ENCODE results near the gene DLGAP4. TPM values are rescaled to one million over a fixed set of nuclear protein-coding genes. Genes with fewer than 3 reads are reported as not detected.
A peak's percentile ranks its signal among the peaks of the same experiment; 100 is the strongest.

Gene DLGAP4
- total and polyA plus RNA-seq, 2 of the 13 experiments (the other 11 are each of a cell fraction or from before 2014, with no cell fraction given), result 15.2 to 26.7 TPM

DNA sequence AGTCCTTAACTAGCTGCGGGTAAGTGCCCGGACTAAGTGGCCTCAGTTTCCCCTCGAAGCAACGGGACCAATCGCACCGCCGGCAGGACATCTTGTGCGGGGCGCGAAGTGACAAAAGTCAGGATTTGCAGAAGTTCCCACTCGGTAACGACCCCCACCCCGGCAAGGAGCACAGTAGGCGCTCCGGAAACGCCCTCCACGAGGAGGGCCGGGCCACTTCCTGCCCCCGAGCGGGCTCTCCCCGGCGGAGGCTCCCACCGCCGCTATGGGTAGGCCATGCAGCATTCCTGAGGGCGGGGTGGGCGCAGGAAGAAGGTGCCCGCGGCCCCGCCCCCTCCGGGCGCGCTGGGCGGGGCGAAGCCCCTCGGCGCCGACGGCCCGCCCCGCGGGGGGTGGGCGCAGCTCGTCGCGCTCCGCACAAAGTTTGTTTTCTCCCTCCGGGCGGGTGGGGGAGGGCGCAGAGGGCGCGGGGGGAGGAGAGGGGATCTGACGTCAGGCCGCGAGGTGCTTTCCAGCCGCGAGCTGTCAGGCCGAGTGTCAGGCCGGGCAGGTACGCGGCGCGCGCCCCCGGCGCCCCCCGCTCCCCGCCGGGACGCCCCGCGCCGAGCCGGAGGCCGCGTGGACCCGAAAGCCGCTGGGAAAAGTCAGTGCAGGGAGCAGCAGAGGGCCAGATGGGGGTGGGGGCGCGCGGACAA, 267.1 kb downstream of the DLGAP4 start, which contains the start of gene TGIF2 (continued):
- TF ChIP-seq, protein P1, sequence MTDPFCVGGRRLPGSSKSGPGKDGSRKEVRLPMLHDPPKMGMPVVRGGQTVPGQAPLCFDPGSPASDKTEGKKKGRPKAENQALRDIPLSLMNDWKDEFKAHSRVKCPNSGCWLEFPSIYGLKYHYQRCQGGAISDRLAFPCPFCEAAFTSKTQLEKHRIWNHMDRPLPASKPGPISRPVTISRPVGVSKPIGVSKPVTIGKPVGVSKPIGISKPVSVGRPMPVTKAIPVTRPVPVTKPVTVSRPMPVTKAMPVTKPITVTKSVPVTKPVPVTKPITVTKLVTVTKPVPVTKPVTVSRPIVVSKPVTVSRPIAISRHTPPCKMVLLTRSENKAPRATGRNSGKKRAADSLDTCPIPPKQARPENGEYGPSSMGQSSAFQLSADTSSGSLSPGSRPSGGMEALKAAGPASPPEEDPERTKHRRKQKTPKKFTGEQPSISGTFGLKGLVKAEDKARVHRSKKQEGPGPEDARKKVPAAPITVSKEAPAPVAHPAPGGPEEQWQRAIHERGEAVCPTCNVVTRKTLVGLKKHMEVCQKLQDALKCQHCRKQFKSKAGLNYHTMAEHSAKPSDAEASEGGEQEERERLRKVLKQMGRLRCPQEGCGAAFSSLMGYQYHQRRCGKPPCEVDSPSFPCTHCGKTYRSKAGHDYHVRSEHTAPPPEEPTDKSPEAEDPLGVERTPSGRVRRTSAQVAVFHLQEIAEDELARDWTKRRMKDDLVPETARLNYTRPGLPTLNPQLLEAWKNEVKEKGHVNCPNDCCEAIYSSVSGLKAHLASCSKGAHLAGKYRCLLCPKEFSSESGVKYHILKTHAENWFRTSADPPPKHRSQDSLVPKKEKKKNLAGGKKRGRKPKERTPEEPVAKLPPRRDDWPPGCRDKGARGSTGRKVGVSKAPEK (CRISPR knock-in tag; IDR thresholded peaks at IDR 0.05; ENCODE audit: borderline replicate concordance), result peak; percentile 20; the same call in 1 of the 2 replicates
- TF ChIP-seq, protein P2, sequence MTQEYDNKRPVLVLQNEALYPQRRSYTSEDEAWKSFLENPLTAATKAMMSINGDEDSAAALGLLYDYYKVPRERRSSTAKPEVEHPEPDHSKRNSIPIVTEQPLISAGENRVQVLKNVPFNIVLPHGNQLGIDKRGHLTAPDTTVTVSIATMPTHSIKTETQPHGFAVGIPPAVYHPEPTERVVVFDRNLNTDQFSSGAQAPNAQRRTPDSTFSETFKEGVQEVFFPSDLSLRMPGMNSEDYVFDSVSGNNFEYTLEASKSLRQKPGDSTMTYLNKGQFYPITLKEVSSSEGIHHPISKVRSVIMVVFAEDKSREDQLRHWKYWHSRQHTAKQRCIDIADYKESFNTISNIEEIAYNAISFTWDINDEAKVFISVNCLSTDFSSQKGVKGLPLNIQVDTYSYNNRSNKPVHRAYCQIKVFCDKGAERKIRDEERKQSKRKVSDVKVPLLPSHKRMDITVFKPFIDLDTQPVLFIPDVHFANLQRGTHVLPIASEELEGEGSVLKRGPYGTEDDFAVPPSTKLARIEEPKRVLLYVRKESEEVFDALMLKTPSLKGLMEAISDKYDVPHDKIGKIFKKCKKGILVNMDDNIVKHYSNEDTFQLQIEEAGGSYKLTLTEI (CRISPR knock-in tag; conservative IDR thresholded peaks at IDR 0.05), result no peak
- TF ChIP-seq ZNF460 (CRISPR knock-in tag; IDR thresholded peaks at IDR 0.05; ENCODE audit: borderline replicate concordance) (peak; percentile 28; the same call in 1 of the 2 replicates), ZNF709 (CRISPR knock-in tag; IDR thresholded peaks at IDR 0.05) (peak; percentile 81), ATAD3A (CRISPR knock-in tag; IDR thresholded peaks at IDR 0.05) (no peak), SP140L (CRISPR knock-in tag; IDR thresholded peaks at IDR 0.05; ENCODE audit: borderline replicate concordance) (no peak), CEBPB (IDR thresholded peaks at IDR 0.05; ENCODE audit: borderline replicate concordance, low read depth, low read length) (no peak), NFATC3 (CRISPR knock-in tag; IDR thresholded peaks at IDR 0.05) (peak; percentile 82; the same call in 1 of the 2 replicates), TSC22D2 (CRISPR knock-in tag; IDR thresholded peaks at IDR 0.05; ENCODE audit: borderline replicate concordance) (0 out of 2 replicates have a peak, but pooled peaks have one; percentile 29), U2AF2 (IDR thresholded peaks at IDR 0.05; ENCODE audit: low read depth, low read length) (peak; percentile 52; the same call in 1 of the 2 replicates), NFKB2 (CRISPR knock-in tag; IDR thresholded peaks at IDR 0.05; ENCODE audit: borderline replicate concordance) (peak; percentile 67), SOX13 (IDR thresholded peaks at IDR 0.05) (no peak; the same call in 1 of the 2 replicates), SOX13 (CRISPR knock-in tag; conservative IDR thresholded peaks at IDR 0.05 in 1 of 2, IDR thresholded peaks at IDR 0.05 in 1 of 2) (peak in 1 of 2 experiments; percentile 55; a peak in 1 of 4 replicates), ZNF263 (CRISPR knock-in tag; IDR thresholded peaks at IDR 0.05) (peak; percentile 73)
- TF ChIP-seq, protein P3, sequence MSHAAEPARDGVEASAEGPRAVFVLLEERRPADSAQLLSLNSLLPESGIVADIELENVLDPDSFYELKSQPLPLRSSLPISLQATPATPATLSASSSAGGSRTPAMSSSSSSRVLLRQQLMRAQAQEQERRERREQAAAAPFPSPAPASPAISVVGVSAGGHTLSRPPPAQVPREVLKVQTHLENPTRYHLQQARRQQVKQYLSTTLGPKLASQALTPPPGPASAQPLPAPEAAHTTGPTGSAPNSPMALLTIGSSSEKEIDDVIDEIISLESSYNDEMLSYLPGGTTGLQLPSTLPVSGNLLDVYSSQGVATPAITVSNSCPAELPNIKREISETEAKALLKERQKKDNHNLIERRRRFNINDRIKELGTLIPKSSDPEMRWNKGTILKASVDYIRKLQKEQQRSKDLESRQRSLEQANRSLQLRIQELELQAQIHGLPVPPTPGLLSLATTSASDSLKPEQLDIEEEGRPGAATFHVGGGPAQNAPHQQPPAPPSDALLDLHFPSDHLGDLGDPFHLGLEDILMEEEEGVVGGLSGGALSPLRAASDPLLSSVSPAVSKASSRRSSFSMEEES (CRISPR knock-in tag; IDR thresholded peaks at IDR 0.05), result no peak; the same call in 1 of the 2 replicates
- TF ChIP-seq, protein P4, sequence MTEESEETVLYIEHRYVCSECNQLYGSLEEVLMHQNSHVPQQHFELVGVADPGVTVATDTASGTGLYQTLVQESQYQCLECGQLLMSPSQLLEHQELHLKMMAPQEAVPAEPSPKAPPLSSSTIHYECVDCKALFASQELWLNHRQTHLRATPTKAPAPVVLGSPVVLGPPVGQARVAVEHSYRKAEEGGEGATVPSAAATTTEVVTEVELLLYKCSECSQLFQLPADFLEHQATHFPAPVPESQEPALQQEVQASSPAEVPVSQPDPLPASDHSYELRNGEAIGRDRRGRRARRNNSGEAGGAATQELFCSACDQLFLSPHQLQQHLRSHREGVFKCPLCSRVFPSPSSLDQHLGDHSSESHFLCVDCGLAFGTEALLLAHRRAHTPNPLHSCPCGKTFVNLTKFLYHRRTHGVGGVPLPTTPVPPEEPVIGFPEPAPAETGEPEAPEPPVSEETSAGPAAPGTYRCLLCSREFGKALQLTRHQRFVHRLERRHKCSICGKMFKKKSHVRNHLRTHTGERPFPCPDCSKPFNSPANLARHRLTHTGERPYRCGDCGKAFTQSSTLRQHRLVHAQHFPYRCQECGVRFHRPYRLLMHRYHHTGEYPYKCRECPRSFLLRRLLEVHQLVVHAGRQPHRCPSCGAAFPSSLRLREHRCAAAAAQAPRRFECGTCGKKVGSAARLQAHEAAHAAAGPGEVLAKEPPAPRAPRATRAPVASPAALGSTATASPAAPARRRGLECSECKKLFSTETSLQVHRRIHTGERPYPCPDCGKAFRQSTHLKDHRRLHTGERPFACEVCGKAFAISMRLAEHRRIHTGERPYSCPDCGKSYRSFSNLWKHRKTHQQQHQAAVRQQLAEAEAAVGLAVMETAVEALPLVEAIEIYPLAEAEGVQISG (CRISPR knock-in tag; IDR thresholded peaks at IDR 0.05), result peak; percentile 83
- TF ChIP-seq, protein P5, sequence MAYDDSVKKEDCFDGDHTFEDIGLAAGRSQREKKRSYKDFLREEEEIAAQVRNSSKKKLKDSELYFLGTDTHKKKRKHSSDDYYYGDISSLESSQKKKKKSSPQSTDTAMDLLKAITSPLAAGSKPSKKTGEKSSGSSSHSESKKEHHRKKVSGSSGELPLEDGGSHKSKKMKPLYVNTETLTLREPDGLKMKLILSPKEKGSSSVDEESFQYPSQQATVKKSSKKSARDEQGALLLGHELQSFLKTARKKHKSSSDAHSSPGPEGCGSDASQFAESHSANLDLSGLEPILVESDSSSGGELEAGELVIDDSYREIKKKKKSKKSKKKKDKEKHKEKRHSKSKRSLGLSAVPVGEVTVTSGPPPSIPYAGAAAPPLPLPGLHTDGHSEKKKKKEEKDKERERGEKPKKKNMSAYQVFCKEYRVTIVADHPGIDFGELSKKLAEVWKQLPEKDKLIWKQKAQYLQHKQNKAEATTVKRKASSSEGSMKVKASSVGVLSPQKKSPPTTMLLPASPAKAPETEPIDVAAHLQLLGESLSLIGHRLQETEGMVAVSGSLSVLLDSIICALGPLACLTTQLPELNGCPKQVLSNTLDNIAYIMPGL (CRISPR knock-in tag; IDR thresholded peaks at IDR 0.05; ENCODE audit: borderline replicate concordance in 1 of 2, low read depth in 1 of 2), result peak in 1 of 2 experiments; percentile 76; a peak in 3 of 4 replicates

Data from HepG2 (cell line).